GM12892 (cell line): Measurements from ENCODE around the gene IMPDH1.

ENCODE experiments used
- POLR2A ChIP-seq: IDR thresholded peaks from 2 replicates; pipeline ENCODE4 v1.6.1; 2011; ENCODE audit warnings: low read depth, low read length, control low read depth
- POLR2AphosphoS5 ChIP-seq: IDR thresholded peaks from 2 replicates; pipeline ENCODE4 v1.6.1; 2011; ENCODE audit warnings: low read depth, low read length, control low read depth

- TF ChIP-seq POLR2AphosphoS5, result no peak
- TF ChIP-seq POLR2A, result no peak
Measured at GRCh38 chr7:128446306-128446705, 36.5 kb upstream of the IMPDH1 start.
